Stimulated activated CD4-positive, alpha-beta T cell treated with anti-CD3 and anti-CD28 coated beads, Interleukin-4, amount 100 ng/mL, for 4 hours (primary cell): ENCODE measurements around the gene CAVIN4.

Source experiments
- DNase-seq, 2 experiments: peaks; one replicate each; pipeline ENCODE4 v3.0.0-alpha.2; 2020

CAVIN4 gene, protein sequence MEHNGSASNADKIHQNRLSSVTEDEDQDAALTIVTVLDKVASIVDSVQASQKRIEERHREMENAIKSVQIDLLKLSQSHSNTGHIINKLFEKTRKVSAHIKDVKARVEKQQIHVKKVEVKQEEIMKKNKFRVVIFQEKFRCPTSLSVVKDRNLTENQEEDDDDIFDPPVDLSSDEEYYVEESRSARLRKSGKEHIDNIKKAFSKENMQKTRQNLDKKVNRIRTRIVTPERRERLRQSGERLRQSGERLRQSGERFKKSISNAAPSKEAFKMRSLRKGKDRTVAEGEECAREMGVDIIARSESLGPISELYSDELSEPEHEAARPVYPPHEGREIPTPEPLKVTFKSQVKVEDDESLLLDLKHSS

DNA sequence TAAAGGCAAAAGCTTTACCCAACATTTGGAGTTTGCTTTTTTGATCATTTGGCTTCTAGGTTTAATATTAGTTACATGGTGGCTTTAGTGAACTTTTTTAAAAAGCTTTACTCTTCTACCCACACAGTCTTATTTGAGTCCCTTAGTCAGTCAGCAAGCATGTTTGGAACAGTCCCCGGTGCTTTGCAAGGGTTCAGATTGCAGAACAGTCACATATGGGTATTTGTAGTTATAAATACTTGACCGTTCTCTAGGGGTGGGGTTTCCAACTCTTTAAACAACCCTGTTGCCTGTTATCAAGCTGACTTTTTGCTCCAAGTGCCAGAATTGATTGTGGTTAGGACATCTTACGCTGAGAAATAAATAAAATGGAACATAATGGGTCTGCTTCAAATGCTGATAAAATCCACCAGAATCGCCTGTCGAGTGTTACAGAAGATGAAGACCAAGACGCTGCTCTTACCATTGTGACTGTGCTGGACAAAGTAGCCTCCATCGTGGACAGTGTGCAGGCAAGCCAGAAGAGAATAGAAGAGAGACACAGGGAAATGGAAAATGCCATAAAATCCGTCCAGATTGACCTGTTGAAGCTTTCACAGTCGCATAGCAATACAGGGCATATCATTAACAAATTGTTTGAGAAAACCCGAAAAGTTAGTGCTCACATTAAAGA is at the start of gene CAVIN4:
TSS of gene CAVIN4 (plus strand) at position 304 of the 673 bp plus-strand sequence. CDS start at position 369, 65 bp downstream.
- no peak for DNase-seq

DNA sequence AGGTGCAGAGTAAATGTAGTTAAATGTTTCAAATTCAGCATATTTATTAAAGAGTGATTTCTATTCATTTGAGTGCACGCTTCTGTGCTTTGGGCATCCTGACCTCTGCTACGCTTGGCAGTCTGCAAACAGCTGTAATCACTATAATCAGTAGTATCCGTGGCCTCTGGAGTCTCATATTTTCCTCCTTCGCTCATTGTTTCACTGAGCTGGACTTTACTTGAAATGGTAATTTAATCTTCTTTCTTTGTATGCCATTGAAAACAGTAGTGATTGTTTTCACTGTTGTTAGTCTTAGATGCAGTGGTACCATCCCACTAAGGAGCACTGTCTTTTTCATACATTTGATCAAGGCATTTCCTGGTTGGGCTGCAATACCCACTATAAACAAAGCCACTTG is 43.5 kb upstream of the CAVIN4 start:
- no peak for DNase-seq

DNA sequence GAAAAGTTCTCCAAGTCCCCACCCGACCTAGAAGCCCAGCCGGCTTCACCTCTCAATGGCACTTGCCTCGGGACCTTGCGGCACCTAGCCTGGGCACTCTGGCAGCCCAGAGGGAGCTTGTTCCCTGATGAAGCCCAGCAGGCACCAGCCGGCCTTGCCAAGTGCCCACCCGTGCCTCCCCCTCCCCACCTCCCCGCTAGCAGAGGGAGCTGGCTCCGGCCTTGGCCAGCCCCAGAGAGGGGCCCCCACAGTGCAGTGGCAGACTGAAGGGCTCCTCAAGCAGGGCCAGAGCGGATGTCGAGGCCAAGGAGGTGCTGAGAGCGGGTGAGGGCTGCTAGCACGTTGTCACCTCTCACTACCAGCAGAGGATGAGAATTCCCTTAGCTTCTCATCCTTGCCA is 37.6 kb upstream of the CAVIN4 start:
- no peak for DNase-seq

DNA sequence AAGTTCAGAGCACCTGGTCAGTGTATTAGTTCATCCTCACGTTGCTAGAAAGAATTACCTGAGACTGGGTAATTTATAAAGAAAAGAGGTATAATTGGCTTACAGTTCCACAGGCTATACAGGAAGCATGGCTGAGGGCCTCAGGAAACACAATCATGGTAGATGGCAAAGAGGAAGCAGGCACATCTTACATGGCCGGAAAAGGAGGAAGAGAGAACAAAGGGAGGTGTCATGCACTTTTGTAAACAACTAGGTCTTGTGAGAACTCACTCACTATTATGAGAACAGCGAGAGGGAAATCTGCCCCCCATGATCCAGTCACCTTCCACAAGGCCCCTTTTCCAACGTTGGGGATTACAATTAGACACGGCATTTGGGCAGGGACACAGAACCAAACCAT is 28.8 kb upstream of the CAVIN4 start:
- no peak for DNase-seq

DNA sequence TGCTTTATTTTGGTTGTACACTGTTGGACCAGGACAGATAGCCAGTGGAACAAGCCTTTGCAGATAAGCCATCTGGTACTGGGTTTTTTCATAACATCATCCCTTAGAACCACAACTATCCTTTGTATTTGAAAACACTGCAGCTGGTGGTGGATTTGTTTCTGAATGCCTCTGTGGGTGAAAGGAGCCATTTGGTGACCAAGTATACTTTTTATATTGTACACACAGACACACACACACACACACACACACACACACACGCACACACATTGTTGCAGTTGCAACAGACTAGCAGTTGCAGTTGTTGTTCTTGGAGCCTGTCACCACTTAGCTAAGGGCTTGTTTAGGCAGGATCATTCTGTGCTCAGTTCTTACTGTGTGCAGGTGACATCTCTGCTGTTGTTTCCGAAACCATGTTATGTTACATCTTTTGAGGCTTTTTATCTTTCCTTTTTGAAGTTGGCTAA is 22.9 kb upstream of the CAVIN4 start:
- DNase-seq, result no peak

DNA sequence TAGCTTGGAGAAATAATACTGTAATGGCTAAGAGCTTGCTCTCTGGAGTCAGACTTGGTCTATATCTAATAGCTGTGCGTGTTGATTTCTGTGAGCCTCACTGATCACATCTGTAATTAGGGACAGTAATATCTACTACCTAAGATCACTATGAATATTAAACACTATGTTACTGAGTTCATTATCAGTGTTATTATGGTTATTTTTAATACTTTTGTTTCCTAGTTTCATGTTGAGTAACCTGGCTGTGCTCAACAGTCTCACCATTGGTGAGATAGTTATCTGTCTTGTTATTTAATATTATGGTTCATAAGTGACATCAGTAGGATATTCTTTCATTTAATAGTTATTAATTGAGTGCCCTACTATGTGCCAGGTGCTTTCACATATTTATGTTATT is 22.4 kb upstream of the CAVIN4 start:
- DNase-seq, result no peak

DNA sequence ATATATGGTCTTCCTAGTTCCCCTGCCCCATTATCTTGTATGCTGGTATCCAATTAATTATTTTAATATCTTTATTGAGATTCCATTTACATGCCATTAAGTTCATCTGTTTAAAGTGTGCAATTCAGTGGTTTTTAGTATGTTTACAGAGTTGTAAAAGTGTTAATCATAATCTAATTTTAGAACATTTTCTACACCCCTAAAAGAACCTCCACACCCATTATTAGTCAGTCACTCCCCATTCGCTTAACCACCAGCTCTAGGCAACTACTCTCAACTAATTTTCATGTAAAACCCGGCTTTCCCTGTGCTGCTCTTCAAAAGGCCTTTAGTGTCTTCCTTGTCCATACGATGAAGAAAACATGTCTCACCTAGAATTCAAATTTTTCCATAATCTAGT is 20.8 kb upstream of the CAVIN4 start:
- no peak for DNase-seq

DNA sequence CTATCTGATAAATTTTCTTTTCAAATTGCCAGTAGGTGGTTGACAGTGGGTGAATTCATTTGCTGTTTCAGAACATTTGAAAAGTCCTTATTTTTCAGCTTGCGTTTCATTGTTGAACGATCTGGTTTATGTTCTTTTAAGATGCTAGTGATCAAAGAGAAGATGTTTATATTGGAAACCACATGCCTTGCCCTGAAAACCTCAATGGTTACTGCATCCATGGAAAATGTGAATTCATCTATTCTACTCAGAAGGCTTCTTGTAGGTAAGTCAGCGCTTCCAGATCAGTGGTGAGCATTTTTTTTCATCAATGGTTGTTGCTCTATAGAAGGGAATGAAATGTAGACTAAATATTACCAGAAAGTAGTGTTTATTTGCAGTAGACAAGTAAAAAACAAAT is 16.6 kb upstream of the CAVIN4 start:
- DNase-seq, result no peak

DNA sequence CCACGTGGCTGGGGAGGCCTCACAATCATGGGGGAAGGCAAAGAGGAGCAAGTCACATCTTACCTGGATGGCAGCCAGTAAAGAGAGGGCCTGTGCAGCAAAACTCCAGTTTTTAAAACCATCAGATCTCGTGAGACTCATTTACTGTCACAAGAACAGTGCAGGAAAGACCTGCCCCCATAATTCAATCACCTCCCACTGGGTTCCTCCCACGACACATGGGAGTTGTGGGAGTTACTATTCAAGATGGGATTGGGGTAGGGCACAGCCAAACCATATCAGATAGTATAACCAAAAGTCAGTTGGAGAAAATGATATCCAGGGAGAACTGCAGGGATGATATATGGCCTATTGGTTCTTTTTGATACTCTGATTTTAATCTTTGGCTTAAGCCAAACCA is 10.0 kb upstream of the CAVIN4 start:
- no peak for DNase-seq

DNA sequence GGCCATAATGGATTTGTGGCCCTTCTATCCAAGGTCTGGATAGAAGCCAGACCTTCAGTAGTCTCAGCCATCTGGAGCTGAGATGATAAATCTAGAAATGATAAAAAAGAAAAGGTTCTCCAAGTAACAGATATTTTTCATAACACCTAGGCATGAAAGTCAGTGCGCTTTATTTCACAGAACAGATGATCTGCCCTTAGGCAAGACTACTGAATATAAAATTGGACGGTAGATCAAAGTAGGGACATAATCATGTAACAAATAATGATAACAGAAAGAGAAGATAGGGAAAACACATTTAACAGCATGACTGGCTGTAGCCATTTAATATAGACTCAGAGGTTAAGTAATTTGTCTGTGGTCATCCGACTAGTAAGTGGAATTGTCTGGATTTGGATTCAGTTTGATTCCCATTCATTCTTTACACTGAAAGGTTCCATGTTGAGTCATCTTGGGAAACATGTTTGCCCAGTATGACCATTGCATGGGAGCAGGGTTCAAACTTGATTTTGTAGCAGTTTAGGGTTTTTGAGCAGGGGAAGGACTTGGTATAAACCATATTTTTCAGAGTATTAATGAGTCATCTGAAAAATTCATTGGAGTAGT is 4.1 kb upstream of the CAVIN4 start:
- DNase-seq, result no peak

DNA sequence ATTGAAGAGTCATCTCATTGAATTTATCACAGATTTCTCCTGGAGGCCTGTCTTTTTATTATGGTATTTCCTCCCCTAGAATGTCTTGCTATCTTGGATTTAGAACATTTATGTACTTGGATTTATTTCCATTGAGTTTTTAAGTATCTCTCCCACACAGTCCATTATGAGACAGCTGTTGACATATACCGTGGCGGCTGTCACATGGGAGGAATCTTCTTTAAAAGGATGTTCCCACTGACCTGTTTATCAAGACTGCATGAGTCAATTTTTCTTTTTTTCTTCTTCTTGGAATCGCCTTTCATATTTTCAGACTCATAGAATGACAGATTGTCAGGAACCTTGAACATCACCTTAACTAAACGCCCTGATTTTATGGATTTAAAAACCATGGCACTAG is 2.9 kb upstream of the CAVIN4 start:
- DNase-seq, result no peak

DNA sequence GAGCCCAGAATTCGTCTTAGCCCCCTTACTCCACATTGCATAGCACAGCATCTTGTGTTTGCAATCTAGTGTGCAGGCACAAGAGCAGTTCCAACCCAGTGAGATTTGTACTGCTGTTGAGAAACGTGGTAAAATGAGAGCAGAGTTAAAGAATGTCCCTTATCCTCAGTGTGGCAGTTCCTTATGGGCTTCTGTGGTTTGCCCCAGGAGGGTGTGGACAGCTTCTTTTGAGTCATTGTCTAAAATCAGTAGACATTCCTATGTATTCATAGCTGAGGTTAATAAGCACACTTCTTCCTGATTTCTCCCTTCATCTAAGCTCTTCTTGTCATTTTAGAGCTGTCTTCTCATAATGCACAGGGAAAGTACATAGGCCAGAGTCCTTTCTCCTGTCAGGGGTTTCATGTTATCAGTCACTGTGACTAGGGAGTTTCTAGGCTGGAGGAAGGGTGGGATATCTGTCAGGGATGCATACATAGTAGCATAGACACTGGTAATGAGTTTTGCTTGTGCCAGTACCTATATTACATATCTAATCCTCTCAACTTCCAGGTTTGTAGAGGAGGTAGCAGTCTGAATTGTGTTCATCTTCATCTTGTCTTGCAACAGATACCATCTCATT is 2.0 kb upstream of the CAVIN4 start:
- no peak for DNase-seq

DNA sequence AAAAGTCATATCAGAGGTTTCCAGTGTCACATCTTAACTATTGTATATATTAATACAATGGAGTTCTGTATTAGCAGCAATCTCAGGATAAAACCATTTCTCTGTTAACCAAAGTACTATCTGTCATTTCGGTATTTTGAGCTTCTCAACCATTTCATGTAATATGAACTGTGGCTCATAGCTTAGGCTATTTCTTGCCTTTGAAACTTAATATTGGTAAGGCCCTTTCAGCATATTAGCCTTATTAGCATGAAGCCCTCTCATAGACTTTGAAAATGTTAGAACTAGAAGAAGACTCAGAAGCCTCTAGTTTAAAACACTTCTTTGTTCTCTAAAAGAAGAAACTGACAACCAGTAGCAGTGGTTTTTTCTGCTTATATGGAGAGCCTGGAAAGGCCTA is 731 bp downstream of the CAVIN4 start:
- DNase-seq, result no peak

DNA sequence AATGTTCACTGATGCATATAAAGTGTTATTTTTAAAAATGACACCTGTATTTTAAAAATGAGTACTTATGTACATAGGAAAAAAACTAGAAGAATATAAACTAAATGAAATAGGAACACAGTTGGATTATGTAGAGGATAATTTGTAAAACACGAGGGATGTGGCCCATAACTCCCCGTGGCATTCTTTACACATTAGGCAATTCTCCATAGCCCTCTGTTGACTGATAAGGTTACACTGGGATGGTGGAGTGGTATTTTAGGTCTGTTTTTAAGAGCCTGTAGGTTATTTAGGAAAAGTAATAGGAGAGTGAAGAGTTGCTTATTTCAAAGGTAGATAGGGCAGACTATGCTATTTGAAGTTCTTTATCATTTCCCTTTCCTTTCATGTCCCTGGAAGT is 1.8 kb downstream of the CAVIN4 start:
- no peak for DNase-seq

DNA sequence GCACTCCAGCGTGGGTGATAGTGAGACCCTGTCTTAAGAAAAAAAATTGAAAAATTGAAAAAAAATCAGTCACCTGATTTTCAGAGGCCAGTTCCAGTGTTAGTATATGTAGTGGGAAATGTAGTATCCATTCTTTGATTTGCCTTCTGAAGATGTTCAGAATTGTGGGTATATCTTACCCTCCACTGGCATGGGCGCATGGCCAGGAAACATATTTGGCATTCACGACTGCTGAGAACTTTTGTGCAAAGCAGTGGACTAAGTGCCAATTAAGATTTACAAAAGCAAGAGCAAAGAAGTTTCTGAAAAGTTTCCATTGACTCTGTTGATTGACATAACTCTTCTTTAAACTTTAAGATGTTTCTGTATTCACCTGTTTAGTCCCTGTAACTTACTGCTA is 2.4 kb downstream of the CAVIN4 start:
- DNase-seq, result no peak

DNA sequence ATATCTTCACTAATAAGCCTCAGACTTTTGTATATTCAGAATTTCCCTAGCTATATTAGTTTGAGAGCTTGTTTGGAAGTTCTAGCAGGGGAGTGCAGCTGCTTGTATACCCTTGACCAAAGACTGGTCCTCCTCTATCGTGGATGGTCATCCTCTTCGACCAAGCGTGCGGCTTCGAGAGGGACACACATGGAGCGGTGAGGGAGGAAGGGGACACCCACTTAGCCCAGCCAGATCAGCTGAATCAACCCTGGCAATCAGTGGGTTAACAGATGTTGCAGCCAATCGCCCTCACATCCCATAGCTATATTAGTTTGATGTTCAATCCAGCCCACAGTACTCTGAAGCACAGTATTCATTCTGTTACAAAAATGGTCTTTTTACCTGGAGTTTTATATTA is 3.2 kb downstream of the CAVIN4 start:
- no peak for DNase-seq

DNA sequence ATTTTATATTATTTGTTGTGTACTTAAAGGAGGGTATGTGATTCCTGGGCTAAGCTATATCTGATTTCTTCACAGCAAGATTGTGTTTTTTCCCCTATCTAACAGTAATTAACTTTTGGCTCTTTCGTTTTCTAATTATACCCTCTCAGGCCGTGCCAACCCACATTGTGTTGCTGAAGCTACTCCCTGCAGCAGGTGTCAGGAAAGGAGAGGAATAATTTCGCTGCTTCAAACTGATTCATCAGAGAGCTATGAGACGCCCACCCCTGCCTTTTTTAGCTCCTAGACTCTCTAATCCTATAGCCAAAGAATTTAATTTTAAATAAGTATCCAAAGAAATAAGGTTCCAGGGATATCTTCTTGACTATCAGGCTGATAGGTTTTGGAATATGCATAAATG is 3.8 kb downstream of the CAVIN4 start:
- no peak for DNase-seq

DNA sequence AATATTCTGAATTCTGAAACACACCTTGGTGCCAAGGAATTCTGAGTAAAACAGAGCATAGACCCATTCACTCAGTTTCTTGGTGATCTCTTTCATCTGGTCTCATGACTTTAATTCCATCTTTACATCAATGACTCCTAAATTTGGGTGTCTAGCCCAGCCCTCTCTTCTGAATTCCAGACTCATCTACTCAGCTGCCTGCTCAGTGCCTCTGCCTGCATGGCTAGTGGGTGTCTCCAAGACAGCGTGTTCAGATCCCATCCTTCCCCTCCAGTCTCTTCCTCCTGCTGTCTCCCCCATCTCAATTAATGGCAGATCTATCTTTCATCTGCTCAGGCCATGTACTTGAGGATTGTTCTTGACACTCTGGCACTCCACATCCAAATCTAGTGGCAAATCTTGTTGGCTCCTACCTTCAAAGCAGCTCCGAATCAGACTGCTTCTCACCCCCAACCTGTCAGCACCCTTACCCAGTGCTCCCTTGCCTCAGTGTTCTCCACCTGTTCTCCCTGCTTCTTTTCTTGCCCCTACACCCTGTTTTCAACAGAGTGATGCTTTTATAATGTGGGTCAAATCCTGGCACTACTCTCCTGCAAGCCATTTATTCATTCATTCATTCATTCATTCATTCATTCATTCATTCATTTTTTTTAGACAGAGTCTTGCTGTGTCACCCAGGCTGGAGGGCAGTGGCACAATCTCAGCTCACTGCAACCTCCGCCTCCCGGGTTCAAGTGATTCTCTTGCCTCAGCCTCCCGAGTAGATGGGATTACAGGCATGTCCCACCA is 5.3 kb downstream of the CAVIN4 start:
- DNase-seq, result no peak

DNA sequence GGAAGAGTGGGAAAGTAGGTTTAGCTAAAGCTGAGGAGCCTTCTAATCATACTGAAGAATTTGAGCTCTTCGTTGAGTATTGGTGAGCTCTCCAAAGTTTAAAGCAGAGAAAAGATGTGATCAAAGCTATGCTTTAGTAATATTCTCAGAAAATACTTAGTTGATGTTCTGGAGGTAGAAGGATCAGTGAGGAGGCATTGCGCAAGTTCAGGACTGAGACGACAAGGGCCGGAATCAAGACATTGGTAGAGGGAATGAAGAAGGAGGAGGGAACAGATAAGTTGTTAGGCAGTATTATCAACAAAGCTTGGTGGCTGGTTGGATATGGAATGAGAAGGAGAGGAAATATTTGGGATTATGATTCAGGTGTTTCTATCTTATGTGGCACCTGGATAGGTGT is 7.1 kb downstream of the CAVIN4 start:
- no peak for DNase-seq

DNA sequence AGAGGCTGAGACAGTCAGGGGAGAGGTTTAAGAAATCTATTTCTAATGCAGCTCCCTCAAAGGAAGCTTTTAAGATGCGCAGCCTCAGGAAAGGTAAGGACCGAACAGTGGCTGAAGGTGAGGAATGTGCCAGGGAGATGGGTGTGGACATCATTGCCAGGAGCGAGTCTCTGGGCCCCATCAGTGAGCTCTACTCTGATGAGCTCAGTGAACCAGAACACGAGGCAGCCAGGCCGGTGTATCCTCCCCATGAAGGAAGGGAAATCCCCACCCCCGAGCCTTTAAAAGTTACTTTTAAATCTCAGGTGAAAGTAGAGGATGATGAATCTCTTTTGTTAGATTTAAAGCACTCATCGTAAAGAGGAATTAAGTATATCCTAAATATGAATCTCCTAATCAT is 8.2 kb downstream of the CAVIN4 start:
- DNase-seq, result no peak

DNA sequence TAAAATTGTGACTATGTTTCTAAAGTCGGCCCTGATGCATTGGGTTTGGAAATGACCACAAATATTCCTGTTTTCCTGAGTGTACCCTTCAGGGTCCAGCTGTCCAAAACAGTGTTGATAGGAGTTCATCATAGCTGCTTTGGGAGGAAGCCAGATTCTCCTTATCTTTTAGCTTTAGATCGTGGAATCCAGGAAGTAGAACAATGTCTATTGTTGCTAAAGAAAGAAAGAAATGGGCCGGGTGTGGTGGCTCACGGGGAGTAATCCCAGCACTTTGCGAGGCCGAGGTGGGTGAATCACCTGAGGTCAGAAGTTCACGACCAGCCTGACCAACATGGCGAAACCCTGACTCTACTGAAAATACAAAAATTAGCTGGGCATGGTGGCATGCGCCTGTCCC is 9.5 kb downstream of the CAVIN4 start:
- DNase-seq, result no peak

DNA sequence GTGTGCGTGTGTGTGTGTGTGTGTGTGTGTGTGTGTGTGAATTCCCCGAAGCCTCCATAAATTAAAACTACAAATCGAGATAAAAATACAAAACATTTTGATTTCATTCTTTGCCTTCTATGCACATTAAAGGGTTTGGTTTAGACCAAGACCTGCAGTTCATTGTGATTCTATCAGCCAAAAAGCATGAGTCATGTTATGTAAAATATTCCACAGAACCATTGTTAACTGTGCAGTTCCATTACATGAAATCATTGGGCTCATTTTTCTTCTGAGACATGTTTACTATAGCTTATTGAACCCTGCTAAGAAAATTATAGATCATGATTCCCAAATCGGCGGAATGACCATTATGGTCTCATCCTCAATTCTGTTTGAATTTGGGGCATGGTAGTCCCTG is 11.7 kb downstream of the CAVIN4 start:
- DNase-seq, result no peak

DNA sequence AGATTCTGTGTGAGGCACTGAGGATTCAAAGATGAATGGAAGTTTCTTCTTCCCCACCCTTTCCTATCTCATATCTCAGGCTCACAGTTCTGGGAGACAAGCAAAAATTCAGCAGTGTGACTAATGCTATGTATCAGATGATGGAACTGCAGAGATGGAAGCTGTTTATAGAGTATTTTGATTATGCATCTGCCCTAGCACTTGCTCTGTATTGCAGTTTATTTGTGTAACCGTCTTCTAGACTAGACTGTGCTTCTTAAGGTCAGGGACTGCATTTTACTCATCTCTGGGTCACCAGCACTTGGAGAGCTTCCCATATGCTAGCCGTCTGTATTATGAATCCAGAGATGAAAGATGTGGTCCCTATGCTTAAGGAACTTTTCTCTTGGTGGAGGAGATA is 12.6 kb downstream of the CAVIN4 start:
- DNase-seq, result no peak
